Activated CD8-positive, alpha-beta memory T cell treated with anti-CD3 and anti-CD28 coated beads, Interleukin-2, amount 50 U/mL, for 24 hours (primary cell): ENCODE measurements around the gene STX8.
"Not testable (repeated sequence)": the region's sequence is repeated elsewhere in the genome, so short reads cannot be mapped to it uniquely, and the experiment has no call there.

Experiments used
- DNase-seq: peaks from one replicate; pipeline ENCODE4 v3.0.0-alpha.2; 2020; ENCODE audit errors: extremely low read depth

STX8 gene

GRCh38 chr17:9499041-9499440 is 76.6 kb downstream of the STX8 start:
- DNase-seq: no peak

DNA sequence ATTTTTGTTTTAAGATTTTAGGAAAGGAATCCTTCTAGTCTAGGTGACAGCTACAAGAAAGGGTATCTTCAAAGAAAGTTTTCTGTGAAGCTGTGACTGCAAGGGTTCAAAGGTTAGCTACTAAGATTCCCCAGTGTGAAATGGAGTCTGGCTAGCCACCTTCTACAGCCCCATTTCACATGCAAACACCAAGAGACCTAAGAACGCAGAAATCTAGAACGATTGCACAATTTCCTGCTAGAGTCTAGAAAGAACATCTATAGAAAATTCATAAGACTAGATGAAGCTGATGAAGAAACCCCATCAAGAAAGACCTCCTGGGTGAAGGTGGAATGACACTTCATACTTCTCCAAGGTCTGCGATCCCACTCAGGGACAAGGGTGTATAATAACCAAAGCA is 77.1 kb downstream of the STX8 start:
- no peak for DNase-seq

DNA sequence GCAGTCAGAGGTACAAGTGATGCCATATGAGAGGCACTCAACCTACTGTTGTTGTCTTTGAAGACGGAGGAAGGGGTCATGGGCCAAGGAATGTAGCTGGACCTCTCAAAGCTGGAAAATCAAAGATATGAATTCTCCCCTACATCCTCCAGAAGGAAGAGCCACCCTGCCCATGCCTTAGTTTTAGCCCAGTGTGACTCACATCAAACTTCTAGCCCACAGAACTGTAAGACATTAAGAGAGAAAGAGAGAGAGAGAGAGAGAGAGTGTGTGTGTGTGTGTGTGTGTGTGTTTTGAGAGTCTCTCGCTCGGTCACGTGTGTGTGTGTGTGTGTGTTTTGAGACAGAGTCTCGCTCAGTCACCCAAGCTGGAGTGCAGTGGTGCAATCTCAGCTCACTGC is 87.1 kb downstream of the STX8 start:
- DNase-seq: no peak

DNA sequence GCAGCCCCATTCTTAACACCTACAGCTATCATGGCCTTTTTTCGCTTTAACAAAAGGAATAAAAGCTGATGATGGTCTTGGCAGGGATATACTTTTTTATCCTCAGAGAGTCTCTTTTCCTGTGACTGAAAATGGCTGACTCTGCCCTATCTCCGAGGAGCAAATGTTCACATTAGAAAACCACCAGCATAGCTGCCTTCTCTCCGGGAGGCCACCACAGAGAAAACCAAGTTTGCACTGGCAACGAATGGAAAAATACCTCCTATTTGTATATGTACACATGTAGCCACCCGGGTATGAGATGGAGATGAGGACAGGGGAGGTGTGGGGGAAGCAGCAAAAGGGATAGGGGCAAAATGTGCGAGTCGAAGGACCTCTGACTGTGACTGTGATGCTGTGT is 88.2 kb downstream of the STX8 start:
- no peak for DNase-seq

GRCh38 chr17:9484789-9485188 is 90.8 kb downstream of the STX8 start:
- no peak for DNase-seq

- DNase-seq: no peak
These were observed 95.7 kb downstream of the STX8 start for GRCh38 chr17:9479964-9480363.

- no peak for DNase-seq
These were observed 96.7 kb downstream of the STX8 start for GRCh38 chr17:9478889-9479288.

GRCh38 chr17:9475101-9475658 is 100.4 kb downstream of the STX8 start:
- no peak for DNase-seq

GRCh38 chr17:9473711-9474110 is 101.9 kb downstream of the STX8 start:
- no peak for DNase-seq

DNA sequence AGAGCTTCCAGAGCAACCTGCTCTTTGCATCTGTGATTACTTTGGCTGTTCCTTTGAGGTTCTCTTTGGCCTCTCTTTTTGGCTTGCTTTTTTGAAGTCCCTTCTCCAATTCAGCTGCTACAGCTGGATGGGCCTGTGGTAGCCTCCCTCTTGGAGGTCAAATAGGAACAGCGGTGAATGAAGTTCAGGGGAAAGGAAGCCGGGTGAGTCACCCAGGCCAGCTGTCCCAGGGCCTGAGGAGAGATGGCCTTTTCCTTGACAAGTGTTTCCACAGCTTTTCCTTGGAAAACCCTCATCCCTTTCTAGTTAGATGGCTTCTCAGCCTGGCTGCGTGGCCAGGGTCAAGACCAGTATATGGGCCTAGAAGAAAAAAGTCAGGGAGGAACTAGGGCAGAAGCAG is 103.1 kb downstream of the STX8 start:
- no peak for DNase-seq

DNA sequence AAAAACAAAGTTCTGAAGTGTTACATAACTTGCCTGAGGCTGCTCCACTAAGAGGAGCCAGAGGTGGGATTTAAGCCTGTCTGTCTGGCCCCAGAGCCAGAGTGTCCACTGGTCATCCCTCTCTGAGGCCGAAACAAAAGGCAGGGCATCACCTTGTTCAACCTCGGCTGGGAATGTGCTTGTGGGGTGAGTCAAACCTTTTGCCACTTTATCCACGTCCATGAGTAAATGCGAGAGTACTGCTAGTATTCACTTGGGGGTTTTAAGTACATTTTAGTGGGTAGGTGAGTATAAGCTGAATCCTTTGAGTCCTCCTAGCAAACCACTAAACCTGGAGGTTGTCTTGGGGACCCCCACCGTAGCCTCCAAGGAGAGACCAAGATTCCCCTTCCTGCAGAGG is 103.5 kb downstream of the STX8 start:
- no peak for DNase-seq

GRCh38 chr17:9470171-9470570 is 105.4 kb downstream of the STX8 start:
- no peak for DNase-seq

DNA sequence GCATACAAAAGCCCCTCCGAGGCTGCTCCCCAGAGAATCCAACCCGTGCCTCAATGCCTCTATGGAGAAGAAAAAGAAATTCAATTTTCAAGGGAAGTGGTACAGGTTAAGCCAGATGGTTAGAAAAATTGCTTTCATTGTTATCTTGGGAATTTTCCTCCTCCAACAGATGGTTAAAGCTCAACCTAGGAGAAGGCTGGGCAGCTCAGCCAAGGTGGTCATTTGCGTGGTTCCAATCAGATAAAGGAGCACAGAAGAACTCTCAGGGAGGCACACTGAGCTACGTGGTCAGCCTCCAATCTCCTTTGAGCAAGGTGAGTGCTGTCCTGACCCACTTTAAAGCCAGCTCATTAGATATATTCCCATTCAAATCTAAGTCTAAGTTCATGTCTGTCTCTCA is 106.7 kb downstream of the STX8 start:
- no peak for DNase-seq

DNA sequence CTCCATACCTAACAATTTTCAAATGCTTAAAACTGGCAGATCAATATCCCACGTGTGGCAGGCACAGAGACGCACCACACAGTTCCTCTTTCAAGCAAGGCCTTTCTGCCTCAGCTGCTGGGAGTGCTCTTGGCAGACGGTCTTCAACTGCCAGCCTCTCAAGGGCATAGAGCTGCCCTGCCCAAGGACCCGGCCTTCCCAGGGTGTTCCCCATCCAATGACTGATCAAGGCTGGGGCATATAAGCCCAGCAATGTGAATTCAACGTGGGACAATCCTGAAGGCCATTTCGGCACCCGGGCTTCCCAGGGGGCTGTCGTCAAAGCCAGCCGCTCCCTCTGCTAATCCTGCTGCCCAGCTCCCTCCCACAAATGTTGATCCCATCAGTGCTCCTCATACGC is 107.1 kb downstream of the STX8 start:
- DNase-seq: no peak

GRCh38 chr17:9467518-9467917 is 108.1 kb downstream of the STX8 start:
- no peak for DNase-seq

- no peak for DNase-seq
These were observed 110.3 kb downstream of the STX8 start for GRCh38 chr17:9465210-9465921.

DNA sequence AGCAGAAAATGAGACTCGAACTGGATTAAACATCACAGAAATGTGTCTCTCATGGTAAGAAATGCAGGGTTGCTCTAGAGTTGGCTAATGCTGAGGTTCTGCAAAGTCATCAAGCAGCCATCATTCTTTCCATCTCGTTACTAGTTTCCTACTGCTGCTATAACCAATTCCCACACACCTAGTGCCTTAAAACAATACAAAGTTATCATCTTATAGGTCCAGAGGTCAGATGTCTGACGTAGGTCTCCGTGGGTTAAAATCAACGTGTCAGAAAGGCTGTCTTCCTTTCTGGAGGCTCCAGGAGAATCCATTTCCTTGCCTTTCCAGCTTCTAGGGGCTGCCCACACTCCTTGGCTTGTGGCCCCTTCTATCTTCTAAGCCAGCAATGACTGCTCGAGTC is 118.6 kb downstream of the STX8 start:
- DNase-seq: no peak

- no peak for DNase-seq
These were observed 119.3 kb downstream of the STX8 start for GRCh38 chr17:9456330-9456729.

DNA sequence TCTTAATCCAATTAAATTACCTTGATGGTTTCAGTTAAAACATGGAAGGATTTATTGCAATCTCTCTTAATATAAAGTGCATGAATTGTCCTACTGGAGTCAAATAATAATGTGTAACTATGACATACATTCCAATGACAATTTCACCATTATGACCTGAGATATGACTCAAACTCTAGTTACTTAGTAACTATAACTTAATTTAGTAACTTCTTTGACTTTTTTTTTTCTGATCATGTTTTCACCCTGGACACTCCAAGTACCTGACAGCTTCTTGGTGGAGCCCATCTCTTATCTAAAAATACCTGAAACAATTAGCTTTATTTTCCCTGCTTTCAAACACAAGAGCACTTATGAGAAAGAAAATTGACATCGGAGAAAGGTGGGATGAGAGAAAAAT is 123.7 kb downstream of the STX8 start:
- DNase-seq: no peak

GRCh38 chr17:9447298-9447697 is 128.3 kb downstream of the STX8 start:
- DNase-seq: not testable (repeated sequence)

DNA sequence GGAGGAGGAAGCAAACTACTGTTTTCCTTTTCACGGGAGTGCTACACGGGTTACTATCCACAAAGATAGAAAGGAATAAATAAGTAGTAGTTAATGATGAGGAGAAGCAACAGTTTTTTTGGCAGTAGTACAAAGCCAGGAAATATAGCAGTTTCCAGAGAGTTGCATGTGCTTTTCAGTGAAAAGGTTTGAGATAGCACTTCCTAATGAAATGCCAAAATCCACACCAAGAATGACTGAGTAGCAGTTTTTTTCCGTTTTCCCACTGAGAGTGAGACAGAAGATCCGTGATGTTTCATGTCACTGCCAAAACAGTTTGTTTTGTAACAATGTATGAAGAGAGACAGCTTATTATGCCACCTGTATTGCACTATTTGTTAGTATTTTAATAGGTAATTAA is 129.1 kb downstream of the STX8 start:
- DNase-seq: no peak

GRCh38 chr17:9445424-9445823 is 130.2 kb downstream of the STX8 start:
- no peak for DNase-seq

- DNase-seq: no peak
These were observed 130.9 kb downstream of the STX8 start for GRCh38 chr17:9444687-9445086.

DNA sequence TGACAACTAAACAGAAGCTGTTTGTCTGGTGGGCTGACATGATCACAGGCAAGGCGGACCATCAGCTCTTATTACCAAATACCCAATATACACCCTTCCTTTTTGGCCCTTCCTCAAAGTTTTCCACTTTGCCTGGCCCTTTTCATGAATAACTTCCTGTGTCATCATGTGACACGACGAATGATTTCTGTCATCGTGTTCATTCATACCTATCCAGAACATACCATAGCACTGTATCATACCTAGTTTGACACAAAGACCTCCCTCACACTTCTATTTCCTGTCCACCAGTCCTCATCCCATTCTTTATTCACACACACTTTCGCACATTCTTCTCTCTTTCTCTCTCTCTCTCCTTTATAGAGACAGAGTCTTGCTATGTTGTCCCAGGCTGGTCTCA is 131.8 kb downstream of the STX8 start:
- DNase-seq: no peak
